ENCODE measurements around the gene ALOX5. TPM values are rescaled to one million over a fixed set of nuclear protein-coding genes. Genes with fewer than 3 reads are reported as not detected.
"Not testable (repeated sequence)": the region's sequence is repeated elsewhere in the genome, so short reads cannot be mapped to it uniquely, and the experiment has no call there.

The ALOX5 gene
- total RNA-seq, 1 donor from 2014 or later: 19.3 TPM

DNA sequence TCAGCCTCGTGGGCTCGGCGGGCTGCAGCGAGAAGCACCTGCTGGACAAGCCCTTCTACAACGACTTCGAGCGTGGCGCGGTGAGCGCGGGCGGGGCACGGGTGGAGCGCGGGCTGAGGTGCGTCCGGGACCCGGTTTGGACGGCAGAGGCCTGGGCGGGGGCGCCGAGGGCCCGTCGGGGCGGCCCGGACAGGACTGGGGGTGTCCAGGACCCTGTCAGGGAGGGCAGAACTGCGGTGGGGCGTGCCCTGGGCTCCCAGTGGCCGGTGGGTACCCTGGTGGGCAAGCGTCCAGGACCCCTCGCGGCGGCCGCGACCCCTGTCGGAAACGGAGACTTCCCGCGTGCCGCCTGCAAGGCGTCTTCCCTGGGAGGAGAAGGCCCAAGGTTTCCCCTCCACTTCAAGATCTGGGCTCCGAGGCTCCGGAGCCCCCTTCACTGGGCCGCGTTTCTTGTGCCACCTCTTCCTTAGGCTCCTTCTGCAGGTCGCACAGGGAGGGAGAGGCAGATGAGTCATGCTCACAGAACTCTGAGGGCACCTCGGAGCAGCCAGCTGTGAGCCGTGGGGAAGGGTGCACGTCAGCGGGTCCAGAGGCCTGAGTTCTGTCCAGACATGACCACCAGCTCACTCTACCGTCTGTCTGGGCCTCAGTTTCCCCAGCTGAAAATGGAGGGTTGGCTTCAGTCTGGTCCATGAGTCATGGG, 485 bp downstream of the ALOX5 start:
- DNase-seq (ENCODE audit: low spot score): no peak

DNA sequence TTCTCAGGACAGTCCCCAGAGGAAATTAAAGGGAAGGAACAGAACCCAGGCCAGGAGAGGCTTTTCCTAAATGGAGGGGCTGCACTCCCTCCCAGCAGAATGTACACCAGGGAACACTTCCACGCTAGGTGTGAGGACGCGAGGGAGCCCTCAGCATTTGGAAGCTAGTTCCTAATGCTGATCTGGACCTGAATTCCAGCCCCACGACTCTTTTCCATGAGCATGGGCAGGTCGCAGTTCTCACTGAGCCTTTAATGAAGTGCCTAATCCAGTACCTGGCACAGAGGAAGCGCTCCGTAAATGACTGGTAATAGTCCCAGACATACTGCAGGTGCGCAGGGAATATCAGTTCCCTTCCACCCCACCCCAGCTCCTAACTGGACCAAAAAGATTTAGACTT, 1.1 kb downstream of the ALOX5 start:
- DNase-seq (ENCODE audit: low spot score): no peak

DNA sequence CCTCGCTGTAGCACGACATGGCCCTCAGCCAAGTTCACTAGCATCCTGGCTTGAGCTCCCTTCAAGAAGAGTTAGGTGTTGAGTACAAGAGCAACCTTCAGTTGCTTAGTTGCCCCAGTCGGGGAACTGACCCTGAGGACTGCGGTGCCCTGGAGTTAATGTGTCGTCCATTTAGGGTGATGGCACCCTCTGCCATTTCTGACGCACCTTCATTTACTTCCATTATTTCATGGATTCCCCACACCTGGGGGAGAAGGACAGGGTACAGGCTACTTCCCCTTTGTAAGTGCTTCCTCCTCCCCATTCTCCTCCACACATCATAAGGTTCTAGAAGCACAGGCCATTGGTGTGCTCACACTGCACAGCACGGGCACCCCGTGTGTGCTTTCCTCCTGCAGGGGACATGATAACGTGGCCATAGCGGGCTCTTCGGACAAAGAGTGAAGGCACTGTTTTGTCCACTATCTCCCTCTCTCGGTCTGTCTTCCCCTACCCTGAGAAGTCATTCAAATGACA, 1.8 kb downstream of the ALOX5 start:
- DNase-seq (ENCODE audit: low spot score): no peak

DNA sequence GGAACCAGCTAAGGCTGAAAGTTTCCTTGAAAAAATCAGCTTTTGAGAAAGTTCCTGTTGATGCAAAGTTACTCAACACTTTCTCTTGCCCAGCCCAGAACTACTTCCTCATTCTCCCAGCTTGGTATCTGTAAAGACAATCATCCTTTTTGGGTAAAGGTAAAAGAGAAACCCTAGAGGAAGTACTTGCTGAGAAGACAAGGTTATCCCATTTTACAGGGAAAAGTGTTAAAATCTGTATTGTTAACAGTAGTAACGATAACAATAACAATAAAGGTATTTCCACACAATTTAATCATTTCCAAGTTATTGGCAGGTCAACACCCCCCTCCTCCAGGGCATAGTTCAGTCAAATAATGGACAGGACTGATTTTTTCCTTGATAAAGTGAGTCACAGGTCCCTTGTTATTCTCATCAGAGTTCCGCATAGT, 2.4 kb downstream of the ALOX5 start:
- DNase-seq (ENCODE audit: low spot score): no peak

DNA sequence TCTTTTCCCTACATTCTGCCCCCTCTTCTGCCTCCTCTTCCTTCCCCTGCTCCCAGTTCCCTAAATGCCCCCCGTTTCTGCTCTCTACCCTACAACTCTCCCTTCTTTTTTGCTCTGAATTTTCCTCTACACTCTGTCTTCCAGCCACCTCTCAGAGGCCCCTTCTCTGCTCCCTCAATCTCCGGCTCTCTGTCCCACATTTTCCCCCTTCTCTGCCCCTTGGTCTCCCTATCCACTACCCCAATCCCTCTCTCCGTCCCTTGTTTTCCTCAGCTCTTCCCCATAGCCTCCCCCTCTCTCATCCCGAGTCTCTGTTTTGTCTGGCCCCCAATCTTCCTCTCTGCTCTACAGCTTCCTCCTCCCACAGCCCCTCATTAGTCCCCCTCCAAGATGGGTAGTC, 3.3 kb downstream of the ALOX5 start:
- DNase-seq (ENCODE audit: low spot score): no peak

DNA sequence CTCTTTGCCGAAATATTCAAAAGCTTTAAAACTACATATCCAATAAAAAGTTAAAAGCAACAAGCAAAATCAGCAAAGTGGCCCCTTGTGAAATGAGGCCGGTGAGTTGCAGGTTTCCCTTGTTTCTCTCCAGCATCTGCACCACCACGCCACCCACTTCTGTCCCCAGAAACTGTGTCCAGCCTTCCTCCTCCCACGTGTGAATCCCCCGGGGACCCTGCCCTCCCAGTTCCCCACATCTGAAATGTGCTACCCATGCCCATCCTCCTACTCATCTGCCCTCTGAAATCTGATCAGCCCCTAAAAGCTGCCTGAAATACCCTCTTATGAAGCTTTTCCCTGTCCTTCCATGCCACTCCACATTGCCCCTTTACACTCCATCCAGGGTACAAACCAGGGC, 3.8 kb downstream of the ALOX5 start:
- DNase-seq (ENCODE audit: low spot score): no peak

DNA sequence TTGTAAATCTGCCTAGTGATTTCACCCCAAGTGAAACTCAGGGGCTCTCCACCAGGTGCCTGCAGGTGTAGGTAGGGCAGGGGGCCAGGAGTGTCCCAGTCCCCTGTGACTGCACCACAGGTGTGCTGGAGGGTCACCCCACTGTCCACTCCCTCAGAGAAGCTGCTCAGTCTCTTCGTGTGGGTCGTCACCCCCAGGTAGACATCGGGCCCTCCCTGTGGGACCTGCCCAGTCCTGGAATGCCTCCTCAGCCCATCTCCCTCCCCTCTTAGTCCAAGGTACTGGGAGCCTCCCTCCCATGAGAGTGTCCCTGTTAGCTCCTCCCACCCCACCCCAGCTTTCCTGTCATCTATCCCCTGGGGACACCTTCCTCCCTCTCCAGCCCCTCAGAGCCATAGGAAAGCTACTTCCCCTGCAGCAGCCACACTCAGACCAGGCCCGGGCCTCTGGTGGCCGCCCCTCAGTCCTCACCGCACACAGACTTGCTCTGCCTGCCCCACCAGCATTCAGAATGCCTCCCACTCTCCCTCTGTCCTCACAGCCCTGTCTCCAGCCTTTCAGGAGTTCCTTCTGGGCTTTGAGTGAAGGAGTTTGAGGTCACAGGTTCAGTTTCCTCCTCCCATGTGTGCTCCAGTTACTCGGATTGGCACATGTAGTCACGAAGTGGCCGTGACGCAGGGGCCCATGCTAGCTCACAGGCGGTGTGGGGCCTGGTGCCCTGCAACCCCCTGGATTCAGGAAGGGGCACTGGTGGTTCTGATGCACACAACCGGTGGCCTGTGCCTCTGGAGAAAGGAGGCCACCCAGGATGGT, 5.1 kb downstream of the ALOX5 start:
- DNase-seq (ENCODE audit: low spot score): no peak

DNA sequence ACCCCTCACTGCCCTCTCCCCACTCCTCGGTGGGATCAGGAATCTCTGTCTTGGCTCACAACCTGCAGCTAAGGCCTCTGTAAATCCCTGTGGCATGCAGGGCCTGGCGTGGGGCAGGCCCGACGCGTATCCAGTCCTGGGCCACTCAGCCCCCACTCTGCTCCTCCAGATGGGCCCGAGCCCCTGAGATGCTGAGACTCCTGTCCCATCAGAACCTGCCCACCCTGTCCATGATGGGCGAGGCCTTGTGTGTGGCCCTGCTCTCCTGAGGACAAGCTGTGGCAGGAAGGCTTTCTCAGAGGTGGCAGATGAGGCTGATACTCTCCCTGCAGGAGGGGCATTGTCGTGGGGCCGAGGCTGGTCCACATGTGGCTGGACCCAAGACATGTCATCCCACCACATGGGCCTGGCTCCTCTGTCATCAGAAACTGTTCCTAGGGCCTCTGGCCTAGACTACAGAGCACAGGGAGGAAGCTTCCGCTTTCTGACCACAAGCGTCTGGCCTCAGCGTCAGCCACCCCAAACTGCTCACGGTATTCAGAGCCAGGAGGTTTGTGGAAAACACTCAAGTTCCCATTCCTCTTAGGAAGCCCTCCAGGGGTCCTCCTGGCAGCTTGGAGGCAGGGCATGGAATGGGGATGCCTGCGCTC, 6.0 kb downstream of the ALOX5 start:
- DNase-seq (ENCODE audit: low spot score): peak; percentile 37

DNA sequence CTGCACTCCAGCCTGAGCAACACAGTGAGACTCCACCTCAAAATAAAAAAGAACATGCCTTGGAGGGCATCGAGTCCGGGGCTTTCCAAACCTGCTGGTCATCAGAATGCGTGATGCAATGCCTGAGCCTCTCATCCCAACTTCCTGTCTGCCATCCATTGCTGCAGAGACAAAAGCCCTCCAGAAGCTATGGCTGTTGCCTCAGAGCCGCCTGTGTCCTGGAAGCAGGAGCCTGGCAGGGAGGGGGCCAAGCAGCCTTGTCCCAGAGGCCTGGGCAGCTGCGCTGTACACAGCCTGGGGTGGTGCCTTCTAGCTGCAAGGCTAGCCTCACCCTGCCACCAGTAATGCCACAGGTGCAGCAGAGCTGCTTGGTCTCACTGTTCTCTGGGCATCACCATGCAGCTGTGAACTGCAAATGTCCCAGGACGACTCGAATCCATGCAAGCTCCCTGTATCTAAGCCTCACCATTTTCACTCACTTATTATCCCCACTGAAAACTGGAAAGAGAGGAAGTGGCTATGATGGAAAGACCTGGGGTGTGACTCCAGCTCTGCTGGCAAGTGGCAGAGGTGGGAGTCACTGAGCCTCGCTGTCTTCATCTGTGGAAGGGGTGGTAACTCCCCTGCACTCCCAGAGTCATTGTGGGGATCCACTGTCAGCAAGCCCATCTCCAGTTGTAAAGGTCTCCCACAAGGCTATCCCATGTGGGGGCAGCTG, 7.0 kb downstream of the ALOX5 start:
- no peak for DNase-seq (ENCODE audit: low spot score)

DNA sequence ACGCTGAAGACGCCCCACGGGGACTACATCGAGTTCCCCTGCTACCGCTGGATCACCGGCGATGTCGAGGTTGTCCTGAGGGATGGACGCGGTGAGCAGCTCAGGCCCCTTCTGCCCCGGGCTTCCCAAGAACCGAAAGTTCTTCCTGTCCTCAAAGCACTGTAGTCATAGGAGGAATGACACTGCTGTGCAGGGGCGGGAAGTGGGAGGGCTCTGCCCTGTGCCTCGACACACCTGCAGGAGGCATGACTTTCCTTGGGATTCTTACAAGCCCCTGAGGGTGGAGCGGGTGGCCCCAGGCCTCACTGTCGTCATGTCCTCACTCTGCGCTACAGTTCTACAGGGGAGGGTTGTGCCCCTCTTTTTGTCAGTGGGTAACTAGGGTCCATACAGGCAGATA, 8.6 kb downstream of the ALOX5 start:
- no peak for DNase-seq (ENCODE audit: low spot score)

DNA sequence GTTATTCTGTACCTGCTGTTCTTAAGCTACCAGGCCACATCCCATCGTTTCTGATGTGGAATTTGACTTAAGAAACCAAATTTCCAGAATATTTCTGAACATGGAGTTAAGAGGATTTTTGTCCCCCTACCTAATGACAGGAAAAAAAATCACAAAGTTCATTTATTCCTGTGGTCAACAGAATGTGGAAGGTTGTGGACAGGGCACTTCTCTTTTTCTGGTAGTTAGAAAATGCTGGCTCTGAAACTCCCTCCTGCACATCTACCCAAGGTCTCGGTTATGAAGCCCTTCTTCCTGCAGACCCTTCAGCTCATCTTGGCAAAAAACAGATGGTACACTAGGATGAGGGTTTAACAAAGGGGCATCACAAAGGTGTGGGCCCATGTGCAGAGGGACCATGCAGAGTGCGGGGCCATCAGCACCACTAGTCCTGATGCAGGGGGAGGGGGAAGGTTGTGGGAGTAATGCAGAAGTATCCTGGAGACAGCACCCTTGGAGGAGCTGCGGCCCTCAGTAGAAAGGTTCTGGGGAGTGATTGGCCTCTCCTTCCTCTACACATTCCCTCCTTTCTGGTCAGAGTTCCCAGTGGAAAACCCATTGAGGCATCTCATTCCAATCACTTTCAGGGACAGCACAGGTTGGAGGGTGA, 9.8 kb downstream of the ALOX5 start:
- DNase-seq (ENCODE audit: low spot score): no peak

DNA sequence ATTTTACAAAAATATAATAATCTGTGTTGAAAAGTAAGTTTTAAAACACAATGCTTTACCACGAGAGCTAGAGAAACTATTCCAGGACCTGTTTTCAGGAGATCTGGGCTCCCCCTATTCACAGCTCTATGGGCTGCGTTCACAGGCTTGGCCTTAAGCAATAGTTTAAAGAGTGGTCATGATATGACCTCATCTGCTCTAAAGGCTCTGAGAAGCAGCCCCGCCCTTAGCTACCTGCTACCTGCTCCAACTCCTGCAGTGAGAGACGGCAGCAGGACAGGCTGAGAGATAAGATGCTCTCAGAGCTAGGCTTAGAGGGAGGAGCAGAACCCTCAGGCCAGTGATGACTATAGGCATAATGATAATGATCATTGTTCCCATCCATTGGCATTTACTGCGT, 12.6 kb downstream of the ALOX5 start:
- DNase-seq (ENCODE audit: low spot score): no peak

DNA sequence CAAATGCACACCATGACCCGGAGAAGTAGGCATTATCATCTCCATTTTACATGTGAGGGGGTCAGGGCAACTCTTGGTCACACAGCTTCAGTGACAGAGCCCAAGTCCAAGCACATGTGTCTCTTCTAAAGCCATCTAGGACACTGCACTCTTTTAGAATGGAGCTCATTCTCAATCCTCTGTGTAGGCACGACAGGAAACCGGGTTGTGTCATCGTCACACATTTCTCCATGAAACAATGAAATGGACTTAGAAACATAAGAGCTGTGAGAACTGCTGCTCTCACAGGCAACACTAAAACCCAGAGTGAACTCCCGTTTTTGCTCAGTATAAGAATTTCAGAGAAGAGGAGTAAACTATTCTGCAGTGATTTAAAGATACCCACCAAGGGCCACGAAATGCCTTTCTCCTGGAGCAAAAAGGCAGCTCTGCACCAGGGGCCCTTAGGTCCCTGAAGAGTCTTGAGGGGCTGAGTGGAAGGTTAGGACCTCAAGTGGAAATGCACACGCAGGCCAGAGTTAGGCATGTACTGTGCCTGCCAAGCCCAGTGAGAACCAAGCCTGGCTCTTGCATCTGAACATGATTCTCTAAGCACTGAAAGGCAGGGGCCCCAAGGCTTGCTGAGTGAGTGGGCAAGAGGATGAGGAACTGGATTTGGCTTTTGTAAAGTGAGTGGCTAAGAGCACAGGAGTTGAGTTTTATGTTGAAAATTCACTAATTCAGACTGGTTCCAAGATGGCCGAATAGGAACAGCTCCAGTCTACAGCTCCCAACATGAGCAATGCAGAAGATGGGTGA, 13.3 kb downstream of the ALOX5 start:
- DNase-seq (ENCODE audit: low spot score): no peak

DNA sequence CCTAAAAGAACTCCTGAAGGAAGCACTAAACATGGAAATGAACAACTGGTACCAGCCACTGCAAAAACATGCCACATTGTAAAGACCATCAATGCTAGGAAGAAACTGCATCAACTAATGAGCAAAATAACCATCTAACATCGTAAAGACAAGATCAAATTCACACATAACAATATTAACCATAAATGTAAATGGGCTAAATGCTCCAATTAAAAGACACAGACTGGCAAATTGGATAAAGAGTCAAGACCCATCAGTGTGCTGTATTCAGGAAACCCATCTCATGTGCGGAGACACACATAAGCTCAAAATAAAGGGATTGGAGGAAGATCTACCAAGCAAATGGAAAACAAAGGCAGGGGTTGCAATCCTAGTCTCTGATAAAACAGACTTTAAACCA, 15.7 kb downstream of the ALOX5 start:
- DNase-seq (ENCODE audit: low spot score): not testable (repeated sequence)

DNA sequence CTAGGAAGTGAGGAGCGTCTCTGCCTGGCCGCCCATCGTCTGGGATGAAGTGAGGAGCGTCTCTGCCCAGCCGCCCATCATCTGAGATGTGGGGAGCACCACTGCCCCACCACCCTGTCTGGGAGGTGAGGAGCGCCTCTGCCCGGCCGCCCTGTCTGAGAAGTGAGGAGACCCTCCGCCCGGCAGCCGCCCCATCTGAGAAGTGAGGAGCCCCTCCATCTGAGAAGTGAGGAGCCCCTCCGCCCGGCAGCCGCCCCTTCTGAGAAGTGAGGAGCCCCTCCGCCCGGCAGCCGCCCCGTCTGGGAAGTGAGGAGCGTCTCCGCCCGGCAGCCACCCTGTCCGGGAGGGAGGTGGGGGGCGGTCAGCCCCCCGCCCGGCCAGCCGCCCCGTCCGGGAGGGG, 17.6 kb downstream of the ALOX5 start:
- not testable (repeated sequence) for DNase-seq (ENCODE audit: low spot score)

DNA sequence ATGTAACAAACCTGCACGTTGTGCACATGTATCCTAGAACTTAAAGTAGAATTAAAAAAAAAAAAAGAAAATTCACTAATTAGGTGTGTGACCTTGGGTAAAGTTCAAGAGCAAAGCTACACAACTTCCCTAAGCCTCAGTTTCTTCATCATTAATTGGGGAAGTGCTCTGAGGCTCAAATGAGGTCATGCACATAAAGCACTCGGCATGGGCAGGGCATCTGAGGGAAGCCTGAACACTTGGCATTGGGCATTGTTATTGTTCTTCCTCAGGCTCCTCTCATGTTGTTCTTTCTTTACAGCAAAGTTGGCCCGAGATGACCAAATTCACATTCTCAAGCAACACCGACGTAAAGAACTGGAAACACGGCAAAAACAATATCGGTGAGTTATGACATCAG, 21.5 kb downstream of the ALOX5 start:
- DNase-seq (ENCODE audit: low spot score): no peak

DNA sequence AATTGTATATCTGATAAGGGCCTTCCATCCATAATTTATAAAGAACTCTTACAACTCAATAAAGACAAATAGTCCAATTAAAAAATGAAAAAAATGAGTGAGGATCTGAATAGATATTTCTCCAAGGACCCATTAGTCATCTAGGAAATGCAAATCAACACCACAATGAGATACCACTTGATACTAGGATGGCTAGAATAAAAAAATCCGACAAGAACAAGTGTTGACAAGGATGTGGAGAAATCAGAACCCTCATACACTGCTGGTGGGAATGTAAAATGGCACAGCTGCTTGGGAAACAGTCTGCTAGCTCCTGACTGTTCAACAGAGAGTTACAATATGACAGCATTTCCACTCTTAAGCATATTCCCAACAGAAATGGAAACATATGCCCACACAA, 24.6 kb downstream of the ALOX5 start:
- DNase-seq (ENCODE audit: low spot score): no peak

DNA sequence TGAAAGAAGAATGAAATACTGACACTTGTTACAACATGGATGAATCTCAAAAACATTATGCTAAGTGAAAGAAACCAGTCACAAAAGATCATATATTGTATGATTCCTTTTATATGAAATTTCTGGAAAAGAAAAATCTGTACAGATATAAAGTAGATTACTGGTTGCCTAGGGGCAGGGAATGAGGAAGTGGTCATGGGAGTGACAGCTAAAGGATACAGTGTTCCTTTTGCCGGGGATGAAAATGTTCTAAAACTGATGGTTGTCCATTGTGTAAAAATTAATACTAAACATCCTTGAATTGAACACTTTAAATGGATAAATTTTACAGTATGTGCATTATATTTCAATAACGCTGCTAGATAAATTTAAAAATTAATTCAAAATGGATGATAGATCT, 25.1 kb downstream of the ALOX5 start:
- no peak for DNase-seq (ENCODE audit: low spot score)

DNA sequence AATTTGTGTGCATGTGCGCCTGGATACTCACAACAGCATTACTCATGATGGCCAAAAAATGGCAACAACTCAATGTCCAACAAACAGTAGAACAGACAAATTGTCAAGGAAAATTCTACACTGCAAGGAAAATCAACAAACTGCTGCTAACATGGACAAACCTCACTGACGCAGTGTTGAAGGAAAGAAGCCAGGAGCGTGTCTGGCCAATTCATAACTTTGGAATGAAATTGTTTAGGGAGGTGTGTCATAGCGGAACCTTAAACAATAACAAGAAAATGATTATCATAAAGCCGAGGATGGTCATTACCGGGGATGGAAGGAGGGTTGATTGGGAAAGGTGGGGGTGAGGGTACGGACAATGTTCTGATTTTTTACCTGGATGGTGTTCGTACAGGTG, 29.1 kb downstream of the ALOX5 start:
- DNase-seq (ENCODE audit: low spot score): no peak

DNA sequence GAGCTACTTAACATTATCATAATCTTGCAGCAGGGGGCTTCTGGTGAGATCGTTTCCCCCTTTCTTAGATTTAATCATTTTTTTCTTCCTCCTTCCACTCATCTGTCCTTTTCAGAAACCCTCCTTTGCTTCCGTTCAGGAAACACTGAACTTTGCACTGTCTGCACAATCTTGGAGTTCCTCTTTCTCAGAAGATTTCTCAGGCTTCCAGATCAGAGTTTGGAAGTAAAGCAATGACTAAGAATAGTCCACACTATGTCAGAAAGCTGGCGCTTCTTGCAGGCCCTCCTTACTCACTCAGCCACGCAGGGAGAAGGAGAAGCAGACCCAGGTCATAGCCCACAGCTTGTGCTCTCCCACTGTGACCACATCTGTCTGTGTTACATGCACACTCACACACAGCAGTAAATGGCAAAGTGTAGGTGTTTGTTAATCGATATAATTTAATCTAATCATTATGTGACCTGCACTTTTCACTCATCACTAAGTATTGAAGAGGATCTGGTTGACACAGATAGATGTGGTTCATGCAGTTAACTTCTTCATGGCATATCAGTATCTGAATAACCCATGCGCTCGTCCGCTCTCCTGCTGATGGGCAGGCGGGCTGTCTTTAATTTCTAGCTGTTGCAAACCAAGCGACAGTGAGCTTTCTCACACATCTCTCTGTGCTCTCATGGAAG, 30.2 kb downstream of the ALOX5 start:
- DNase-seq (ENCODE audit: low spot score): peak; percentile 56
